HL-60 (cell line): ENCODE results near the gene TJP3.

Experiments used
- DNase-seq, 2 experiments: peaks; one replicate each; pipeline ENCODE4 v3.0.0-alpha.2; 2010 to 2020; ENCODE audit warnings: low read depth in 1 of 2, low spot score in 1 of 2
- H3K27ac ChIP-seq: fragments of 250-450 bp; sonication (Bioruptor Pico); replicated peaks from 2 replicates; pipeline ENCODE4 v1.5.1; 2020; ENCODE audit warnings: mild to moderate bottlenecking, moderate library complexity
- H3K27me3 ChIP-seq: fragments of 250-450 bp; sonication (Bioruptor Pico); 2 replicates; pipeline ENCODE4 v1.5.1; 2021; ENCODE audit warnings: mild to moderate bottlenecking, moderate library complexity; ENCODE audit not compliant: insufficient read depth, poor library complexity, severe bottlenecking
- H3K4me3 ChIP-seq: replicated peaks from 2 replicates; pipeline ENCODE4 v1.5.1; 2011; ENCODE audit warnings: mild to moderate bottlenecking, control low read depth, low read length; ENCODE audit not compliant: insufficient read depth
- GABPA ChIP-seq: IDR thresholded peaks from 2 replicates; pipeline ENCODE4 v1.6.1; 2012; ENCODE audit warnings: low read depth
- POLR2AphosphoS5 ChIP-seq: IDR thresholded peaks from 2 replicates; pipeline ENCODE4 v1.6.1; 2012; ENCODE audit warnings: low read depth
- SPI1 ChIP-seq: IDR thresholded peaks from 2 replicates; pipeline ENCODE4 v1.6.1; 2012; ENCODE audit warnings: low read depth, mild to moderate bottlenecking, borderline replicate concordance
- TF ChIP-seq, protein P1 (sequence below): IDR thresholded peaks from 2 replicates; pipeline ENCODE4 v1.6.1; 2012; ENCODE audit warnings: low read depth; ENCODE audit not compliant: insufficient replicate concordance
- TF ChIP-seq, protein P2 (sequence below): IDR thresholded peaks from one replicate; pipeline ENCODE4 v1.5.1; 2011; ENCODE audit warnings: low read length, control low read depth, inconsistent platforms; ENCODE audit not compliant: insufficient read depth

The TJP3 gene

DNA sequence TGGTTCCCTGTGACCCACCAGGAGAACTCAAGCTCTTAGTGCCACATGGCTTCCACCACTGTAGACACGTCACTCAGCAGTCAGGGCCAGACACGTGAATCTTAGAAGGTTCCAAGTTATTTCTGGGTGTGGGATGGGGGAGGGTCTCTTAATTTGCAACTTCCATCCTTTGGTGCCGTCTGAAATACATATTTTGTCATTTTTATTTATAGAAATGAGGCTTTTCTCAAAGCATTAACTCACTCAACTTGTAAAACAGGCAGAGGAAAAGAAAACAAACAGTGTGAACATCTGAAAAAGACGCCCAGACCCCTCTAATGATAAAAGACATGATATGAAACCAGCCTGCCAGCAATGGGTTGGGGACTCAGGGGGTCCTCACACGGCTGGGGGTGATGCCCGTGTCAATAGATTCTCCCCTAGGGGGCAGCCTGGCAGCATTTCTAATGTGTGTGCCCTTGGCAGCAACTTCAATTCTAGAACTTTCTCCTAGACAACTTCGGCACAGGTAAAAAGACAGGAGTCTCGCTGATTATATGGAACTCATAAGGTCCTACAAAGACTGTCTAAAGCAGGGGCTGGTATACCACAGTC, 23.3 kb upstream of the TJP3 start:
- Histone ChIP-seq H3K4me3 (no peak overlapping the region), H3K27ac (no peak overlapping the region), H3K27me3 (no peaks in the 10 kb centered on the region)
- DNase-seq, result no peak
- TF ChIP-seq, protein P1, sequence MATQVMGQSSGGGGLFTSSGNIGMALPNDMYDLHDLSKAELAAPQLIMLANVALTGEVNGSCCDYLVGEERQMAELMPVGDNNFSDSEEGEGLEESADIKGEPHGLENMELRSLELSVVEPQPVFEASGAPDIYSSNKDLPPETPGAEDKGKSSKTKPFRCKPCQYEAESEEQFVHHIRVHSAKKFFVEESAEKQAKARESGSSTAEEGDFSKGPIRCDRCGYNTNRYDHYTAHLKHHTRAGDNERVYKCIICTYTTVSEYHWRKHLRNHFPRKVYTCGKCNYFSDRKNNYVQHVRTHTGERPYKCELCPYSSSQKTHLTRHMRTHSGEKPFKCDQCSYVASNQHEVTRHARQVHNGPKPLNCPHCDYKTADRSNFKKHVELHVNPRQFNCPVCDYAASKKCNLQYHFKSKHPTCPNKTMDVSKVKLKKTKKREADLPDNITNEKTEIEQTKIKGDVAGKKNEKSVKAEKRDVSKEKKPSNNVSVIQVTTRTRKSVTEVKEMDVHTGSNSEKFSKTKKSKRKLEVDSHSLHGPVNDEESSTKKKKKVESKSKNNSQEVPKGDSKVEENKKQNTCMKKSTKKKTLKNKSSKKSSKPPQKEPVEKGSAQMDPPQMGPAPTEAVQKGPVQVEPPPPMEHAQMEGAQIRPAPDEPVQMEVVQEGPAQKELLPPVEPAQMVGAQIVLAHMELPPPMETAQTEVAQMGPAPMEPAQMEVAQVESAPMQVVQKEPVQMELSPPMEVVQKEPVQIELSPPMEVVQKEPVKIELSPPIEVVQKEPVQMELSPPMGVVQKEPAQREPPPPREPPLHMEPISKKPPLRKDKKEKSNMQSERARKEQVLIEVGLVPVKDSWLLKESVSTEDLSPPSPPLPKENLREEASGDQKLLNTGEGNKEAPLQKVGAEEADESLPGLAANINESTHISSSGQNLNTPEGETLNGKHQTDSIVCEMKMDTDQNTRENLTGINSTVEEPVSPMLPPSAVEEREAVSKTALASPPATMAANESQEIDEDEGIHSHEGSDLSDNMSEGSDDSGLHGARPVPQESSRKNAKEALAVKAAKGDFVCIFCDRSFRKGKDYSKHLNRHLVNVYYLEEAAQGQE, result no peak
- TF ChIP-seq SPI1 (no peak), POLR2AphosphoS5 (no peak), GABPA (no peak)
- TF ChIP-seq, protein P2, sequence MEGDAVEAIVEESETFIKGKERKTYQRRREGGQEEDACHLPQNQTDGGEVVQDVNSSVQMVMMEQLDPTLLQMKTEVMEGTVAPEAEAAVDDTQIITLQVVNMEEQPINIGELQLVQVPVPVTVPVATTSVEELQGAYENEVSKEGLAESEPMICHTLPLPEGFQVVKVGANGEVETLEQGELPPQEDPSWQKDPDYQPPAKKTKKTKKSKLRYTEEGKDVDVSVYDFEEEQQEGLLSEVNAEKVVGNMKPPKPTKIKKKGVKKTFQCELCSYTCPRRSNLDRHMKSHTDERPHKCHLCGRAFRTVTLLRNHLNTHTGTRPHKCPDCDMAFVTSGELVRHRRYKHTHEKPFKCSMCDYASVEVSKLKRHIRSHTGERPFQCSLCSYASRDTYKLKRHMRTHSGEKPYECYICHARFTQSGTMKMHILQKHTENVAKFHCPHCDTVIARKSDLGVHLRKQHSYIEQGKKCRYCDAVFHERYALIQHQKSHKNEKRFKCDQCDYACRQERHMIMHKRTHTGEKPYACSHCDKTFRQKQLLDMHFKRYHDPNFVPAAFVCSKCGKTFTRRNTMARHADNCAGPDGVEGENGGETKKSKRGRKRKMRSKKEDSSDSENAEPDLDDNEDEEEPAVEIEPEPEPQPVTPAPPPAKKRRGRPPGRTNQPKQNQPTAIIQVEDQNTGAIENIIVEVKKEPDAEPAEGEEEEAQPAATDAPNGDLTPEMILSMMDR, result no peak

DNA sequence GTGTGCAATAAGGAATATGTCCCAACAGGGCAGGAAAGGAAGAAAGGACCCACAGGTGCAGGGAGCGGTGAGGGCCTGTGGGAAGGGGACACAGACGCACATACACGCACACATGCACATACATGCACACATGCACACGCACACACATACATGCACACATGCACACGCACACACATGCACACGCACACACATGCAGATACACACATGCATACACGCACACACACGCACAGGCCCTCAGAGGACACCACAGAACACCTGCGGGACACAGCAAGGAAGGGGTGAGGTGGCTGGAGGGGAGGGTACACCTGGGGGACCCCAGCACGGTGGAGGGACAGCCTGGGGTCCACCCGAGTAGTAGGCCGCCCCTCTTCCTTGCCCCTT, 20.8 kb upstream of the TJP3 start:
- Histone ChIP-seq H3K27me3 (no peaks in the 10 kb centered on the region), H3K4me3 (no peak overlapping the region), H3K27ac (no peak overlapping the region)
- TF ChIP-seq POLR2AphosphoS5 (no peak), SPI1 (no peak), GABPA (no peak)
- TF ChIP-seq, protein P2, result no peak
- TF ChIP-seq, protein P1, result no peak
- no peak for DNase-seq

DNA sequence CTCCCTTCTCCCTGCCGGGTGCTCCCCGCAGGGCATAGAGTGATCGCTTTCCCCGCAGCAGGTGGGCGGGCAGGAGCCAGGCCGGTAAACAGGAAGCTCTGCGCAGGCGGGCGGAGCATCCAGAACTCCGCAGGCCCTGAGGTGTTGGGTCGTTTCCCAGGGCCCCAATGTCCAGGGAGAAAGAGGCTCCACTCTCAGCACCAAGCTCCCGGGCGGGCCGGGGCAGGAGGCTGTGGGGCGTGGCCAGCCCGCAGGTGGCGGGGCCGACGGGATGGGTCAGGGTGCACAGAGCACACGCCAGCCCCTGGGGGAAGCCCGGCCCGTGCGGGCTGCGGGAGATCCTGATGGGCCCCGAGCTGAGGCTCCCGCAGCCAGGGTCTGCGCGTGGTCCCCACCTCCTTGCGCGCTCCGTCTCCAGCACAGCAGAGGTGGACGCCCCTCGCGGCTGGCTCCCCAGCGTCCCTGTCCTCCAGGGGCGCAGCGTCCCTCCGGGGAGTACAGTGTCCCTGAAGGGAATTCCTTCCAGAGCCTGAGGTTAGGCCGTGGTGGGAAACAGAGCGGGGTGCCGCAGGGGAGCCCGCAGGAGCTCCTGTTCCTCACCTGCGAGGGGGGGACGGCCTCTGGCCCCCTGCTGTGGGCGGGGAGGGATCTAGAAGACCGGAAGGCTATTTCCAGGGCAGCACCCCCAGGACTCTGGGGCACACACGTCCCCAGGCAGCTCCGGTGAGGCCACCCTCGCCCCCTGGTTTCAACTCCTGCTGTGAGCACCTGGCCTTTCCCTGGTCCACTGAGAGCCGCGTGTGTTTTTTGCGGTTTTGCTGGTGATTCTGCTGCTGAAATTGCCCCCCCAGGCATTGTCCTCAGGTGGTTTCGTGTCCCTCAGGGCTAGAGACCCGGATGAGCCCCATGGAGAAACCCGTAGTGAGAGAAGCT, 20.1 kb upstream of the TJP3 start:
- no peak overlapping the region for H3K4me3 ChIP-seq
- no peak for DNase-seq
- no peak for TF ChIP-seq GABPA
- TF ChIP-seq, protein P1, result no peak
- no peak for TF ChIP-seq POLR2AphosphoS5
- TF ChIP-seq SPI1, result no peak
- TF ChIP-seq, protein P2, result no peak
- no peaks in the 10 kb centered on the region for H3K27me3 ChIP-seq
- H3K27ac ChIP-seq, result no peak overlapping the region
